Brain microvascular endothelial cell (primary cell): ENCODE data around the gene IFRD2.

Experiments used
- DNase-seq: peaks from one replicate; pipeline ENCODE4 v3.0.0-alpha.2; 2020
- H3K27ac ChIP-seq: fragments of 250-450 bp; sonication (Bioruptor Pico); 2 replicates; pipeline ENCODE4 v1.5.1; 2020; ENCODE audit warnings: mild to moderate bottlenecking, moderate library complexity
- H3K27me3 ChIP-seq: fragments of 250-450 bp; sonication (Bioruptor Pico); replicated peaks from 2 replicates; pipeline ENCODE4 v1.5.1; 2020; ENCODE audit warnings: mild to moderate bottlenecking
- H3K36me3 ChIP-seq: fragments of 250-450 bp; sonication (Bioruptor Pico); replicated peaks from 2 replicates; pipeline ENCODE4 v1.5.1; 2020; ENCODE audit warnings: mild to moderate bottlenecking
- H3K4me3 ChIP-seq: 2 replicates; pipeline ENCODE4 v1.5.1; 2011; ENCODE audit warnings: low read depth, mild to moderate bottlenecking, control low read depth, low read length, moderate library complexity
- CTCF ChIP-seq: IDR thresholded peaks from 2 replicates; pipeline ENCODE4 v1.5.1; 2011; ENCODE audit warnings: low read depth, mild to moderate bottlenecking, moderate library complexity, low read length, control low read depth, inconsistent platforms; ENCODE audit errors: missing control alignments
- in situ Hi-C: cut with HindIII; loops from 2 replicates; pipeline ENCODE4 v1.10.0; 2017; ENCODE audit warnings: low sequenced_read_pairs, low pct_ligation_motif_present

The IFRD2 gene

GRCh38 chr3:50242381-50242770 lies 49.9 kb downstream of the IFRD2 start:
- Histone ChIP-seq H3K27ac (no peak overlapping the region), H3K4me3 (no peak overlapping the region), H3K27me3 (no peaks in the 10 kb centered on the region), H3K36me3 (peaks cover 7% of the 10 kb centered on the region)
- DNase-seq: no peak
- in situ Hi-C loops: no loop called here
- no peak for TF ChIP-seq CTCF

GRCh38 chr3:50241713-50242380 lies 50.4 kb downstream of the IFRD2 start:
- Histone ChIP-seq H3K27ac (no peak overlapping the region), H3K36me3 (peaks cover 7% of the 10 kb centered on the region), H3K4me3 (no peak overlapping the region), H3K27me3 (no peaks in the 10 kb centered on the region)
- DNase-seq: no peak
- in situ Hi-C loops: no loop called here
- no peak for TF ChIP-seq CTCF

- Histone ChIP-seq H3K4me3 (no peak overlapping the region), H3K27me3 (no peaks in the 10 kb centered on the region), H3K36me3 (peaks cover 7% of the 10 kb centered on the region), H3K27ac (no peak overlapping the region)
- DNase-seq: no peak
- in situ Hi-C loops: no loop called here
- no peak for TF ChIP-seq CTCF
Measured at GRCh38 chr3:50241163-50241562, 51.1 kb downstream of the IFRD2 start.

GRCh38 chr3:50239649-50240048 lies 52.6 kb downstream of the IFRD2 start:
- Histone ChIP-seq H3K27me3 (no peaks in the 10 kb centered on the region), H3K36me3 (peaks cover 6% of the 10 kb centered on the region), H3K27ac (no peak overlapping the region), H3K4me3 (no peak overlapping the region)
- in situ Hi-C loops: no loop called here
- TF ChIP-seq CTCF: no peak
- DNase-seq: no peak

GRCh38 chr3:50238549-50239026 lies 53.6 kb downstream of the IFRD2 start:
- no peaks in the 10 kb centered on the region for H3K36me3 ChIP-seq
- peak overlapping the region; percentile 90 for H3K4me3 ChIP-seq
- H3K27ac ChIP-seq: peak overlapping the region; percentile 17
- in situ Hi-C loops: no loop called here
- no peak for DNase-seq
- TF ChIP-seq CTCF: peak; percentile 15
- H3K27me3 ChIP-seq: no peaks in the 10 kb centered on the region
